Left renal cortex interstitium (tissue), 4 donors: ENCODE results near the gene KRT9. TPM values are rescaled to one million over a fixed set of nuclear protein-coding genes. Genes with fewer than 3 reads are reported as not detected.
"Not testable (repeated sequence)": the region's sequence is repeated elsewhere in the genome, so short reads cannot be mapped to it uniquely, and the experiment has no call there.

ENCODE experiments used
- DNase-seq, 4 donors: peaks; one replicate each; pipeline ENCODE4 v3.0.0-alpha.2; 2013; ENCODE audit warnings: low read depth in 4 of 4, low spot score in 2 of 4, missing footprints in 1 of 4
- polyA plus RNA-seq, 4 donors: library from polyadenylated mRNA; unstranded; fragments of 120-200 nt; gene quantifications; one replicate each; pipeline ENCODE4 v1.2.1, GENCODE V29; 2013; ENCODE audit not compliant: insufficient read length in 4 of 4

Gene KRT9
- polyA plus RNA-seq, 4 donors = not detected

DNA sequence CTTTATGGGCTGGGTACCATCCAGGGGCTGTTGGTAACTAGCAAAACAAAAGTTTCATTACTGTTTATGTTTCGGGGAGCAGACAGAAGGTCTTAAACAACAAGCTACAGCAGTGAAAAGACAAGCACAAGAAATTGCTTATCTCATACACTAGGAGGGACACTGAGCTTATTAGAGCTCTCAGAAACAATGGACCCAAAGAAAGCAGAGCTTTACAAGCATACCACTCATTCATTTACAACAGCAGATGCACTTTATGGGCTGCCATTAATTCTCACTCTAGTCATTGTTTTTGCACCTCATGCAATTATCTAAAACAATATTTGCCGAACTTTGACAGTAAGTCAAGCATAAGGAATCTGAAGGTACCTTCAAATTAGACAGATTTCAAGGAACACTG is 30.7 kb upstream of the KRT9 start:
- no peak for DNase-seq

DNA sequence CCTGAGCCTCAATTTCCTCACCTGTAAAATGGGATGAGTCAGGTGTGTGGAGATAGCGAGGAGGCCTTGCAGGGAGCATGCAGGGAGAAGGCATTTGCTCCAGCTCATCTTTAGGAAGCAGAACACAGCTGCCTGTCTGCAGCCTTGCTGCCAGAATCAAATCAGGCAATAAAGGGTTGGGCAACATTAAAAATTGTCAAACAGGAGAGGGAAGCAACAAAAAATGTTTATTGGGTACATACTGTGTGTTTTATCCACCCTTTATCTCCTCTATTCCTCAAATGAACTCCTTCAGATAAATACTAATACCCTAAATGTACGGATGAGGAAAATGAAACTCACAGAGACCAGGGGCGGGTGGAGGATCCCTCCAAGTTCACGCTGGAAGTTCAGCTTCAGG is 28.5 kb upstream of the KRT9 start:
- DNase-seq = no peak

DNA sequence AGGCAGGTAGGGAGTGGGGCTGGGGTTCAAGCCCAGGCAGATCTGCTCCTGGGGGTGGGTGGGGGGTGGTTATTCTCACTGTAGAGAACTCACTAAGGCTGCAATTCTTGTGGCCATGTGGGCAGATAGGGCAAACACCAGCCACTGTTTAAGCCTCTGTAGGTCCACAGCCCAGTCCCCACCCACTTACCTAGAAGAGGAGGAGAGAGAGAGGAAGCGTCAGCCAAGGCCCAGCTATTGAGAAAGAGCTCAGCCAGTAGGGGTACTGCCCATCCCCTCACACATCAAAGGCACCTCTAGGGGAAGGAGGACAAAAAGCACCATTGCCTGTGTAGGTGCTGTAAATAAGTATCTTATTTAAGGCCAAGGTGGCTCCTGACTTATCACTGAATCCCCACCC is 27.8 kb upstream of the KRT9 start:
- DNase-seq = no peak

DNA sequence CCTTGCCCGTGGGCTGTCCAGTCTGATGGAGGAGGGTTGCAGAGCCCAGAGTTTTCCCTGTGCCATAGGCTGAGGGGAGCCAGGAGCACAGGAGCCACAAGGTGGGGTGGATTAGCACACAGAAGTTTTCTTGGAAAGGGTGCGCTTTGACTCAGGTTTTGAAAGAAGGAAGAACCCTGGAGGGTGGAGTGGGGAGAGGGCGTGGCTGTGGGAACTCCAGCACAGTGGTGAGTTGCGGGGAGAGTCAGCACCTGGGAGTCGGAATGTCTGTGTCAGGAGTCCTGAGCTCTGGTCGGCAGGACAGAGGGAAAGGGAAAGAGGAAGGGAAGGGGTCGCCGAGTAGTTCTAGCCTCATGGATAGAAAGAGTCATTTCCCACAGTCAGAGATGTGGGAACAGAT is 23.7 kb upstream of the KRT9 start:
- no peak for DNase-seq

DNA sequence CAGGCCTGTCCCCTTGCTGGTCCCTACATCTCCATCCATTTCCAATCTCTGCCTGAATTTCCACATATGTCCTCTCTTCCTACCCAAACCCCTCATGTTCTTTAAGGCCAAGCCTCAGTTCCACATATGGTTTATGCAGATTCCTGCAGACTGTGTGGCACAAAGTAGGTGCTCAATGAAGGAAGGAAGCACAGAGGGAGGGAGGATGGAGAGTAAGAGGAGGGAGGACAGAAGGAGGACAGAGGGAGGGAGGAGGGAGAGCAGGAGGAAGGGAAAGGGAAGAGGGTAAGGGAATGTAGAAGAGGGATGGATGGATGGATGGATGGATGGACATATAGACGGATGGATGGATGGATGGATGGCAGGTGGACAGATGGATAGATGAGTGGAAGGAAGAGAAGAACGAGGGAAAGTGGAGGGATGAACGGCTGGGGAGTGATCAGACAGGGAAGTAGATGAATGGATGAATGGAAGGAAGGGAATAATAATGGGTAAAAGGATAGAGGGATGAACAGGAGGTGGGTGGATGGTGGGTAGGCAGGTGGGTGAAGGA is 22.6 kb upstream of the KRT9 start:
- DNase-seq = no peak

DNA sequence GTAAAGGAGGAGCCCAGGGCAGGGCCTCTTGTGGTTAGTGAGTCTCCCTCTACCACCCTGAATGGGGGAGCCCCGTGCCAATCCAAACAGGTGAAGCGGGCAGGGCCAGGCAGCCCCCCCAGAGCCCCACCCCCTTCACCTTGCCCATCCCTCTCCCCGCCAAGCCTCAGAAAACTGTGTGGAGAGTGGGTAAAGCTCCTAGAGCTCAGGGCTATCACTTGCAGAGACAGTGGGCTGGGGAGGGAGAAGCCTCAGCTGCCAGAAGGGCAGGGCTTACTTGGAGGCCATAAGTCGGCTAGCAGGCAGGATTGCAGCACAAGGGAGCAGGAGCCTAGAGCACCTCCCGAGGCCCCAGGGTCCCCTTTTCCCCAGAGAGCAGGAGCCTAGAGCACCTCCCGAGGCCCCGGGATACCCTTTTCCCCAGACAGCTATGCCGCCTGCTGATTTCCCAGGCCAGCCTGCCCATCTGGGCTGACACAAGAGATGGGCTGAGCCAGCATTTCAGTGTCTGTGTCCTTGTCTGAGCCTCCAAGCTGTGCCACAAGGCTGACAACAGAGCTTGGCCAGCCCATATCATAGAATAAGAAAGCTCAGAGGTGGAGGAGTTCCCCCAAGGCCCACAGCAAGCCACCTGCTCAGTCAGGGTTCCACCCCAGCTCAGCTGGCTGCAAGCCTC is 21.6 kb upstream of the KRT9 start:
- no peak for DNase-seq

DNA sequence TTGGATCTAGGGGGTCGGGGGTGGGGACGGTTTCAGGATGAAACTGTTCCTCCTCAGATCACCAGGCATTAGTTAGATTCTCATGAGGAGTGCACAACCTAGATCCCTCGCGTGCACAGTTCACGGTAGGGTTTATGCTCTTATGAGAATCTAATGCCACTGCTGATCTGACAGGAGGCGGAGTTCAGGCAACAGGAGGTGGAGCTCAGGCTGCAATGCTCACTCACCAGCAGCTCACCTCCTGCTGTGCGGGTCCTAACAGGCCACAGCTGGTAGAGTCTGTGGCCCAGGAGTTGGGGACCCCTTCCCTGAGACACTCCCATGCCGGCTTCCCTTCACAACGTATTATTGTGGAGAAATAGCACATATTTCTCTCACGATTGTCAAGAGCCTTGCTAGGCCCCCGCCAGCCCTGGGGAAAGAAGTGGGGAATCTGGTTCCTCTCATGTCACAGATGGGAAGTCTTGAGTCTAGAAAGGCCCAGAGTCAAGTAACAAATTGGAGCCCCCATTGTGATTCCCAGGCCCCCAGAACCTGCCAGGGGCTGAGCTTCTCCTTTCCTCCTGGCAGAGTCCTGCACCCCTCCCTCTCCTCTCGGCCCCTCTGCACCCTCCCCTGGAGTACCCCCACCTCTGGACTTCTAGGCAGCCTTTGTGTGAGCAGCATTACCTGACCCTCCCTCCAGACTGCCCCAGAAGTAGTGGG is 20.9 kb upstream of the KRT9 start:
- no peak for DNase-seq

DNA sequence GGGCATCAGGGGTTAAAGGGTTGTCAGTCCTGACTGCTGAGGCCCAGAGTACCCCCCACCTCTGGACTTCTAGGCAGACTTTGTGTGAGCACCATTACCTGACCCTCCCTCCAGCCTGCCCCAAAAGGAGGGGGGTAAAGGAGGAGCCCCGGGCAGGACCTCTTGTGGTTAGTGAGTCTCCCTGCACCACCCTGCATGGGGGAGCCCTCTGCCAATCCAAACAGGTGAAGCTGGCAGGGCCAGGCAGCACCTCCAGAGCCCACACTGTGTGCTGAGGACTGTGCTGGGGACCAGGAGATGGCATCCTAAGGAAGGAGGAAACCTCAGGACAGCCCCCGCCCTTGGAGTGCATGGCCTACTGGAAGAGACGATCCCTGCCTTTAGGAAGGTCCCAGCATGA is 17.4 kb upstream of the KRT9 start:
- no peak for DNase-seq

DNA sequence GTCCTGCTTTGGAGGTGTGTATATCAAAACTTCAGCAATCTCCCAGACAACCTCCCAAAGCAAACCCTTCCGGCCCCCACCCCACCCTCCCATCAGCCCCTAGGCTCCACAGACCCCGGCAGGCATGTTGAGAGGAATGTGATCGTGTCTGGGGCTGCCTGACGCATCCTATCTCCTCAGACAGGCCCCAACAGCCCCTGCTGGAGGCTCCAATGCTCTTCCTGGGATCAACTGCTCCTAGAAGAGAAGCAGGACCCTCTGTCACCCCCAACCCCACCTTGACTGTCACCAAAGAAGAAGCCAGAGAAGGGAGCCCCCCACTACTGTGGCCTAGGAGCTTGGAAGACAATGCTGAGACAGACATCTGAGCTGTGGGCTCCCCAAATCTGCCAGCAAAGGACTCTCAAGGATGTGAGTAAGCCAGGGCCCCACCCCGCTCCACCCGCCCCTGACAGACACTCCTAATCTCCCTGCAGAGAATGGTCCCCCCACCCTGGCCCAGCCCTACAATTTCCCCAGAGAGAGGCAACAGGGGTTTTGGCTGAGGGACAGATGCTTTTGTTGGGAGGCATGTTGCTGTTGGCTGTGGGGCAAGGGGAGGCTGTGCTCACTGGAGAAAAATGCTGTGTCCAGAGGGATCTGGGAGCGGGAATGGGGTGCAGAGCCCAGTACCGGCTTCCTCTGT is 16.4 kb upstream of the KRT9 start:
- DNase-seq = no peak

DNA sequence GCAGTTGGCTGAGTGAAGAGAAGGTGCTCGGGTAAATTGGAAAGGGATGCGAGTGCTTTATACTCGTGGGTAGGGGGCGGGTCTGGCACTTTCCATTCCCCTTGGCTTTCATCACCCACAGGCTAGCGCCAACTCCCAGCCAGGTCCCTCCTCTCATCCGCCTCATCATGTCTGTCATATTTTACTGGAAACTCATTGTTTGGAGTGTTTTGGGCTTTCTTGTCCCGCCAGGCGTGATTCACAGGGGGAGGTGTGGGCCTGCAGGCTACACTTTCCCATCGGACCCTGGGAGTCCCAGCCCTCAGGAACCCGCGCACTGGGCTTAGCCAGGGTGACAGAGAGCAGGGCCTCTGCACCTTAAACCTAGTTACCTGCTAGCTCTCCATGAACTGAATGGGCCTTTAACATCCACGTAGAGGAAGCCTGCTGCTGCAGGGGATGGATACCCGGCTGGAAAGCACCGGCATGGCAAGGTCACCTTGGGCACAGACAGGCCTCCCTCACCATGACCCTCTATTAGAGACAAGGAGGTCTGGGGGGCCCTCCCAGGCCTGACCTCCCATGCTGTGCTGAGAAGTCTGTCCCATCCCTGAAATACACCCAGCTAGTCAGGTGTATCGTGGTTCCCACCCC is 15.1 kb upstream of the KRT9 start, which contains the start of gene KRT14:
TSS of gene KRT14 (minus strand) at position 33 of the 633 bp plus-strand sequence. CDS start 61 bp downstream, outside the sequence.
- no peak for DNase-seq

DNA sequence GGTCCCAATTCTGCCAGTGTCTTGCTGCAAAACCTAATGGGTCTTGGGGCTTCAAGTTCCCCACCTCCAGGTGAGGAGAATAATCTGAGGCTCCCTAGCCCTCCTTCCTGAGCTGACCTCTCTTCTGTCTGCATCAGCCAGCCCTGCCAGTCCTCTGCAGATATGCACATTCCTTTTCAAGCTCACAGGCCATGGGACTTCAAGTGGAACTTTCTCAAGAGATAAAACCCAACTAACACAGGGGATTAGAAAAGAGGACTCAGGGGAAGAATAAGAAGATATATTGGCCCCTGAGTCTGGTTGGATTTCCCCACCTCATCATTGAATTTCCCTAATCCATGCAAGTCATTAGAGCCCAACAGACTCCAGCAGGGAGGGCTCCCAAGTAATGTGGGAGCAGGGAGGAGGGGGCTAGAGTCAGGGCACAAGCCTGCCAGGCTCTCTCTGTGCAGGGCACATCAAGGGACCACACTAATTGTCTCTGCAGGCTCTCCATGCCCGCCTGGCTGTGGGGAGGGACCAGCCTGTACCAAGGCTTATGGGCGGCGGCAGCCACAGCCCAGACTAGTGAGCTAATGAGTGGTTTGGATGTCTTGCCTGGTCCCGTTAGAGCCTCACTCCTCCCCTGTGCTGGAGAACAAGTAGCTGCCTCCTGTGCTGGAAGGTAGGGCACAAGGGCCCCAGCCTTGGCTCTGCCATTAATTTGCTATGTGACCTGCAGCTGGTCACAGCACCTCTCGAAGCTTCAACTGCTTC is 13.6 kb upstream of the KRT9 start:
- DNase-seq = no peak

DNA sequence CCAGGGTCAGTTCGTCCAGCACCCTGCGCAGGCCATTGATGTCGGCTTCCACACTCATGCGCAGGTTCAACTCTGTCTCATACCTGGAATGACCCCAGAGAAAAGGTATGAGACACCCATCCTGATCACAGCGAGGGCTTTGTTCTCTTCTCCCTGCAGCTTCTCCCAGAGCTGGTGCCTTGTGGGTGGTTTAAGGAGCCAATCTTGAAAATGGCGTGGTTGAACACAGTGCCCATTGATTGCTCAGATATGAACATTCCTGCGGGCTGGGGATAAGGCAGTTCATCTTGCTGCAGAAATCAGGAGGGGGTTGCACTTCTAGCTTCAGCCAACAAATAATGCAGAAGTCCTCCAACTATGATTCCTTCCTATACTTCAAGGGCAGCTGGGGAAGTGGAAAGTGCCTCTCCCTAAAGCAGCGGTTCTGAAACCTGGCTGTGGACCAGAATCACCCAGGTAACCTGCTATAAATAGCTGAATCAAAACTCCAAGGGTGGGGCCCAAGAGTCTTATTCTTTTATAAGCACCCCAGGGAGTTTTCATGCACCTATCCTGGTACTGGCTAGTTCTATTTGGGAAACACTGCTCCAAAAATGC is 12.6 kb upstream of the KRT9 start:
- DNase-seq = not testable (repeated sequence)

DNA sequence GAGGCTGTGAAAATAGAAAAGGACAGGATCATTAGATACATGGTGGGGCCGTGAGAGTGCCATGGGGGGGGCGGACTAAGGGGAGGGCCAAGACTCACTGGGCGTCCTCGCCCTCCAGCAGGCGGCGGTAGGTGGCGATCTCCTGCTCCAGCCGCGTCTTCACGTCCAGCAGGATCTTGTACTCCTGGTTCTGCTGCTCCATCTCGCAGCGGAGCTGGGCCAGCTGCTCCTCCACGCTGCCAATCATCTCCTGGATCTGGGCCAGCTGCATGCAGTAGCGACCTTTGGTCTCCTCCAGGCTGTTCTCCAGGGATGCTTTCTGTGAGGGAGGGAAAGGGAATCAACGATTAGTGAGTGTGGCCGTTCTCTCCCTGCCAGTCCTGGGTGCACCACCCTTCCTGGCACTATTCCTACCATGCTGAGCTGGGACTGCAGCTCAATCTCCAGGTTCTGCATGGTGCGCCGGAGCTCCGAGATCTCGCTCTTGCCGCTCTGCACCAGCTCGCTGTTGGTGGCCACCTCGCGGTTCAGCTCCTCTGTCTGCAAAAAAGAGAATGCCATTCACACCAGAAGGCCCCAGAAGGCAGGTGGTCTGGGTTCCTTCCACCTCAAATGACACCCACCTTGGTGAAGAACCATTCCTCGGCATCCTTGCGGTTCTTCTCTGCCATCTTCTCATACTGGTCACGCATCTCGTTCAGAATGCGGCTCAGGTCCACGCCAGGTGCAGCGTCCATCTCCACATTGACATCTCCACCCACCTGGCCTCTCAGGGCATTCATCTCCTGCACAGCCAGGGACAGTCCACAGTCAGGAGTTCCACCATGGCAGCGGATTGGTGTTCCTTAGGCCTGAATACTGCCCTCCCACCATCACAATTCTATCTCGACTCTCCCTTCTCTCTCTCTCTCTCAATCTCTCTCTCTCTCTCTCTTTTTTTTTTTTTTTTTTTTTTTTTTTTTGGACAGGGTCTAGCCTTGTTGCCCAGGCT is 11.6 kb upstream of the KRT9 start:
- no peak for DNase-seq

DNA sequence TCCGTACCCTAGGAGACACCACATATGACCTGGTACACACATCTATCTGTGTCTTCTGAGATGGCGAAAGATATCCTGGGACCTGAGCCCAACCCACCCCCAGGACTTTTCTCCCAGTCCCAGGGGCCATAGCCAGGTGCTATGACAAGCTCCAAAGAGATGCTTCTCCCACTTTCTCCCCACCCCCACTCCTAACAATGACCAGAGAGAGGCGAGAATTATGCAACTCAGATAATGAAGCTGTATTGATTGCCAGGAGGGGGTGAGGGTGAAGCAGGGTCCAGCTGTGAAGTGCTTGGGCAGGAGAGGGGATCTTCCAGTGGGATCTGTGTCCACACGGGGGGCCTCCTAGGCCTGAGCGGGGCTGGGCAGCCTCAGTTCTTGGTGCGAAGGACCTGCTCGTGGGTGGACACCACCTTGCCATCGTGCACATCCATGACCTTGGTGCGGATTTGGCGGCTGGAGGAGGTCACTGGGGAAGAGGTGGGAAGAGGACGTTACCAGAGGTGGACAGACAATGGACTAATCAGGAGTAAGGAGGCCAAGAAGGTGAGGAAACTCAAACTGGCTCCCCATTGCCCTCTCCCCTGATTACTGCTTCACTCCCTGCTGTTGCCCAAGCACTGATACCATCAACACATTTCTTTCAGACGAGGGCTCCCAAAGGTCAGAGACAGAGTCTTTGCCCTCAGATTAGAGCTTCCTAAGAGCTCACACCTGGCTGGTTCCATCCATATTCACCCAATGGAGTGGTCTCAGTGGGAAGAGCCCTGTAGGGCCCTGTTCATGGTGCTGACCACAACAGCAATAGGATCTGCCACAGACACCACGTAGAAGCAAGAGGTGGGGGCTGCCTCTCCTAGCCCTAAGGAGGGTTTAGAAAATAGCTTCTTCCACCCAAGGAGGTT is 10.5 kb upstream of the KRT9 start:
- DNase-seq = not testable (repeated sequence)

DNA sequence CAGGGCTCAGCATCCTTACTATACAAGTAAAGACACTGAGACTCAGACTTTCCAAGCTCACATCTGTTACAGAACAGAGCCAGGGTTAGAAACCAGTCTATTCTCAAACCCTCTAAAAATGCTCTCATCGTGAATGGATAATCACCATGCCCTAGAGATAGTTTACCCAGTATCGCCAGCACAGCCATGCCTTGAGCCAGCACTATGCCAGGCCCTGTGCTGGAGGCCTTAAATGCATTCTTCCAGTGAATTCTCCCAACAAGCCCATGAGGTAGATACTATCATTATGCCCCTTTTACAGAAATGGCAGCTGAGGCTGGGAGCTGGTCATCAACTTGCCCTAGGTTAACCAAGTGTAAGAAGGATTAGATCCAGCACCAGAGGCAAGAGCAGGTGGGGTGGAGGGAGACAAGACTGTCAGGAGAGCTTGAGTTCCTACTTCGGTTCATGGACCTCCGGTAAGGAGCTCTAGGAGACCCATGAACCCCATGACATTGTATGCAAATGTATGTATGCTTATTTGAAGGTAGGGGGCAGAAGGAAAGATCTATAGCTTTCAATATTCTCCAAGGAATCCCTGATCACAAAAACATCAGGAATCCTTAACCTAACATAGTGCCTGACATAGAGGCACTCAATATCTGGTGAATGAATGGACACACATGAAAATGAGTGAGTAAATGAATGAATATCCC is 9.7 kb upstream of the KRT9 start:
- no peak for DNase-seq

DNA sequence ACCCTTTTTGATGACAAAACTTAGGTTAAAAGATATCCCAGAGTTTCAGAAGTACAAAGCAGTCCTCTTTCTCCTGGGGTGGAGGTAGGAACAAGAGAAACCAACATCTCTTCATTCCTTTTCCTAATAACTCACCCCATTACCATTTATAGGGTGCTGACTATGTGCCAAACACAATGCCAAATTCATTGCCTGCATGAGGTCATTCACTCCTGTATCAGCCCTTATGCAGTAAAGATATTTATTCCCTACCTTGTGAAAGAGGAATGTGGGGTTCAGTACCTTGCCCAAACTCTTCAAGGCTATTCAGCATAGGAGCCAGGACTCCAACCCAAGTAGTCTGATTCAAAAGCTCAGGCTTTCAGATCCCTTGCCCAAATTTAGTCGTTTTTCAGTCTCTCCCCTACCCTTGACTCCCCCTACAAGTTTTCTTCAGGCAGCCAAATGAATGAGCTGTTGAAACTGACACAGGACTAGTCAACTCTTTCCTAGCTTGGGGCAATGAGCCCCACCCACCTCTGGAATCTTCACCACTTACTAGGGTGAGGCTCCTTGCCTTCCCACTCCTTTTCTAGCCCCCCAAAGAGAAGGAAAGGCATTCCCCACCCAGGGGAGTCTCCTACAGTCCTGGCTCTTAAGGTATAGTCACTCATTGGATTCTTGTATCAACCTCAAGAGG is 9.0 kb upstream of the KRT9 start:
- DNase-seq = no peak

DNA sequence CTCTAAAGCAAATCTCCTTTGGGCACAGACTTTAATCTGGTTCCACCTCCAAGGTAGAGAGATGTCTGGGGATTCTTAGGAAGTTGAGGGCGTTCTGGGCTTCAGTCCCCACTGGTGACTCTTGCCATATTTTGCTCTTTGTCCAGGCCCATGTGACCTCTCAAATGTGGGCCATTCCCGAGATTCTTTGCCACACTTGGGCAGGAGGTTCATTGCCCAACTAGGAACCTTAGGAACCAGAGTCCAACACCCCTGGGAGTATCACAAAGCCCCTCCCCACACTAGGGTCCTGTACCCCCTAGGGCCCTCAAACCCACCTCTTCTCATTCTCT is 8.4 kb upstream of the KRT9 start:
- DNase-seq = no peak
